ENCODE data around the gene GREB1.

DNA sequence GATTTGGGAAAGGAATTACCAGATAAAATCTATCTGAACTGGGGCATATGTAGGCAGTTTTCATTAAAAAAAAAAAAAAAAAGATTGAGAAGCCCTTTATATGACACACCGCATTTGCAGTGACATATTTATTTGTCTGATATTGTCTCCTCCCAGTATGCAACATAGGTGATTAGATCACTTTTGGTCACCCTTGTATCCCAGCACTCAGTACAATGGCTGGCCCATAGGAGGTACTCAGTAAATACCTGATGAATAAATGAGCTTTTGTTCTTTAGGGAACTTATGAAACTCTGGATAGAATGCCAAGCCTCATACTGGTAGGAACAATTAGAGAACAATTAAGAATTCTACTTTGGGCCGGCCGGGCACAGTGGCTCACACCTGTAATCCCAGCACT, 45.0 kb upstream of the GREB1 start:
- TF ChIP-seq POLR2A (IDR thresholded peaks at IDR 0.05; ENCODE audit: borderline replicate concordance, extremely low read depth, insufficient read depth, insufficient read length) (no peak), REST (IDR thresholded peaks at IDR 0.05; ENCODE audit: low read depth) (no peak), RAD21 (IDR thresholded peaks at IDR 0.05; ENCODE audit: low read depth) (no peak), YY1 (IDR thresholded peaks at IDR 0.05; ENCODE audit: extremely low read depth, insufficient replicate concordance, low read depth, low read length) (no peak), ZFX (IDR thresholded peaks at IDR 0.05) (no peak), CEBPB (IDR thresholded peaks at IDR 0.05; ENCODE audit: low read depth) (no peak), EZH2 (IDR thresholded peaks at IDR 0.05) (no peak), POLR2AphosphoS5 (IDR thresholded peaks at IDR 0.05; ENCODE audit: low read depth, low read length) (no peak), ZNF274 (IDR thresholded peaks at IDR 0.05; ENCODE audit: low read depth, low read length) (no peak), JUND (IDR thresholded peaks at IDR 0.05) (no peak), SP1 (IDR thresholded peaks at IDR 0.05; ENCODE audit: low read depth) (no peak)
- TF ChIP-seq, protein P1, sequence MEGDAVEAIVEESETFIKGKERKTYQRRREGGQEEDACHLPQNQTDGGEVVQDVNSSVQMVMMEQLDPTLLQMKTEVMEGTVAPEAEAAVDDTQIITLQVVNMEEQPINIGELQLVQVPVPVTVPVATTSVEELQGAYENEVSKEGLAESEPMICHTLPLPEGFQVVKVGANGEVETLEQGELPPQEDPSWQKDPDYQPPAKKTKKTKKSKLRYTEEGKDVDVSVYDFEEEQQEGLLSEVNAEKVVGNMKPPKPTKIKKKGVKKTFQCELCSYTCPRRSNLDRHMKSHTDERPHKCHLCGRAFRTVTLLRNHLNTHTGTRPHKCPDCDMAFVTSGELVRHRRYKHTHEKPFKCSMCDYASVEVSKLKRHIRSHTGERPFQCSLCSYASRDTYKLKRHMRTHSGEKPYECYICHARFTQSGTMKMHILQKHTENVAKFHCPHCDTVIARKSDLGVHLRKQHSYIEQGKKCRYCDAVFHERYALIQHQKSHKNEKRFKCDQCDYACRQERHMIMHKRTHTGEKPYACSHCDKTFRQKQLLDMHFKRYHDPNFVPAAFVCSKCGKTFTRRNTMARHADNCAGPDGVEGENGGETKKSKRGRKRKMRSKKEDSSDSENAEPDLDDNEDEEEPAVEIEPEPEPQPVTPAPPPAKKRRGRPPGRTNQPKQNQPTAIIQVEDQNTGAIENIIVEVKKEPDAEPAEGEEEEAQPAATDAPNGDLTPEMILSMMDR (IDR thresholded peaks at IDR 0.05 in 2 of 3, conservative IDR thresholded peaks at IDR 0.05 in 1 of 3; ENCODE audit: borderline replicate concordance in 1 of 3, insufficient read depth in 1 of 3, low read depth in 2 of 3, low read length in 2 of 3) = no peak
